Measurements from ENCODE around the gene TMEM209. TPM values are rescaled to one million over a fixed set of nuclear protein-coding genes. Genes with fewer than 3 reads are reported as not detected.

The TMEM209 gene
- total RNA-seq, 2 donors from 2014 or later = 46.1 to 58.2 TPM

Other genes starting within 250 kb of the TMEM209 start
- 10 to 100 TPM; 19.8 to 28.4 TPM for gene ZC3HC1, start 154.0 kb downstream of the TMEM209 start, total RNA-seq
- gene KLHDC10, start 134.9 kb downstream of the TMEM209 start, total RNA-seq = 10 to 100 TPM; 21.7 to 23.1 TPM
- gene SSMEM1, start 2.5 kb upstream of the TMEM209 start, total RNA-seq = not detected
- gene CPA2, start 61.5 kb upstream of the TMEM209 start, total RNA-seq = not detected
- gene CPA4, start 87.8 kb upstream of the TMEM209 start, total RNA-seq = under 1 TPM in 1 of 2 donors, not detected in 1; 0.32 TPM
- gene CPA5, start 139.4 kb upstream of the TMEM209 start, total RNA-seq = 1 to 10 TPM; 4.4 to 5.9 TPM
- gene CPA1, start 175.1 kb upstream of the TMEM209 start, total RNA-seq = not detected
- gene CEP41, start 235.6 kb upstream of the TMEM209 start, total RNA-seq = 10 to 100 TPM; 19.1 to 33.3 TPM